ENCODE measurements around the gene PPM1H. TPM values are rescaled to one million over a fixed set of nuclear protein-coding genes. Genes with fewer than 3 reads are reported as not detected.

Gene PPM1H
- total RNA-seq, 2 donors from 2014 or later, result 46.4 to 74.4 TPM

DNA sequence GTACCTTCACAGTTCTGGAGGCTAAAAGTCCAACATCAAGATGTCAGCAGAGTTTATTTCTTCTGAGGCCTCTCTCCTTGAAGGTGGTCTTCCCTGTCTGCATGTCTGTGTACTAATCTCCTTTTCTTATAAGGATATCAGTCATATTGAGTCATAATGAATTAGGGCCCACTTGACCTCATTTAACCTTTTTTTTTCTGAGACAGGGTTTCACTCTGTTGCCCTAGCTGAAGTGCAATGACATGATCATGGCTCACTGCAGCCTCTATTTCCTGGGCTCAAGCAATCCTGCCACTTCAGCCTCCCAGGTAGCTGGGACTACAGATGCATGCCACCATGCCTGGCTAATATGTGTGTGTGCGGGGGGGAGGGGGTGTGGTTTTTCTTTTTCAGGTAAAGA, 41.7 kb downstream of the PPM1H start:
- Mint-ChIP-seq H3K4me3 (no peak overlapping the region), H3K27me3 (ENCODE audit: insufficient read depth) (peaks cover 1% of the 10 kb centered on the region), H3K4me1 (peaks cover 14% of the 10 kb centered on the region), H3K27ac (no peak overlapping the region), H3K36me3 (ENCODE audit: low read depth) (peaks cover 6% of the 10 kb centered on the region), H3K9me3 (peaks cover 4% of the 10 kb centered on the region)
- H3K9ac ChIP-seq (ENCODE audit: extremely low read depth, low read length, poor library complexity, severe bottlenecking), result no peak overlapping the region
- no peaks in the 10 kb centered on the region for H3K4me1 ChIP-seq (ENCODE audit: control insufficient read depth, insufficient read depth, low read length)
- H3K4me3 ChIP-seq (ENCODE audit: low read length), result no peak overlapping the region
- no peak overlapping the region for H3K27ac ChIP-seq (ENCODE audit: low read depth, low read length)
- no peaks in the 10 kb centered on the region for H3K9me3 ChIP-seq (ENCODE audit: control insufficient read depth, low read length)
- 92% methylated on average over 1 of the region's 1 CpG; no CpG with 5 or more reads in 1 of the 2 experiments for WGBS, 2 experiments (ENCODE audit: insufficient coverage in 1 of 2, insufficient read length in 1 of 2)
- no peaks in the 10 kb centered on the region for H3K36me3 ChIP-seq (ENCODE audit: control insufficient read depth, insufficient read depth, low read length)
- no peaks in the 10 kb centered on the region for H3K27me3 ChIP-seq (ENCODE audit: control insufficient read depth, insufficient read depth, low read length, poor library complexity, severe bottlenecking)
- no peak for TF ChIP-seq CTCF (conservative IDR thresholded peaks at IDR 0.05)
- no peak for DNase-seq

GRCh38 chr12:62891805-62892549, 43.0 kb downstream of the PPM1H start:
- Mint-ChIP-seq H3K27ac (no peak overlapping the region), H3K9me3 (peaks cover 4% of the 10 kb centered on the region), H3K4me3 (no peak overlapping the region), H3K27me3 (ENCODE audit: insufficient read depth) (peaks cover 1% of the 10 kb centered on the region), H3K36me3 (ENCODE audit: low read depth) (peaks cover 6% of the 10 kb centered on the region), H3K4me1 (peaks cover 14% of the 10 kb centered on the region)
- DNase-seq, result no peak
- Histone ChIP-seq H3K27me3 (ENCODE audit: control insufficient read depth, insufficient read depth, low read length, poor library complexity, severe bottlenecking) (no peaks in the 10 kb centered on the region), H3K9ac (ENCODE audit: extremely low read depth, low read length, poor library complexity, severe bottlenecking) (no peak overlapping the region), H3K27ac (ENCODE audit: low read depth, low read length) (no peak overlapping the region), H3K4me1 (ENCODE audit: control insufficient read depth, insufficient read depth, low read length) (no peaks in the 10 kb centered on the region), H3K36me3 (ENCODE audit: control insufficient read depth, insufficient read depth, low read length) (no peaks in the 10 kb centered on the region), H3K9me3 (ENCODE audit: control insufficient read depth, low read length) (no peaks in the 10 kb centered on the region), H3K4me3 (ENCODE audit: low read length) (no peak overlapping the region)
- 88 to 92% methylated on average over 3 to 5 of the region's 5 CpGs for WGBS, 2 experiments (ENCODE audit: insufficient coverage in 1 of 2, insufficient read length in 1 of 2)
- TF ChIP-seq CTCF (conservative IDR thresholded peaks at IDR 0.05), result no peak

GRCh38 chr12:62888454-62889110, 46.4 kb downstream of the PPM1H start:
- no peak overlapping the region for H3K4me3 ChIP-seq (ENCODE audit: low read length)
- H3K9me3 ChIP-seq (ENCODE audit: control insufficient read depth, low read length), result no peaks in the 10 kb centered on the region
- no peak for DNase-seq
- H3K9ac ChIP-seq (ENCODE audit: extremely low read depth, low read length, poor library complexity, severe bottlenecking), result no peak overlapping the region
- H3K4me3 Mint-ChIP-seq, result no peak overlapping the region
- H3K27me3 Mint-ChIP-seq (ENCODE audit: insufficient read depth), result peaks cover 1% of the 10 kb centered on the region
- H3K4me1 ChIP-seq (ENCODE audit: control insufficient read depth, insufficient read depth, low read length), result no peaks in the 10 kb centered on the region
- peaks cover 14% of the 10 kb centered on the region for H3K4me1 Mint-ChIP-seq
- peaks cover under 1% of the 10 kb centered on the region for H3K27me3 ChIP-seq (ENCODE audit: control insufficient read depth, insufficient read depth, low read length, poor library complexity, severe bottlenecking)
- no peak overlapping the region for H3K27ac ChIP-seq (ENCODE audit: low read depth, low read length)
- peaks cover 11% of the 10 kb centered on the region for H3K9me3 Mint-ChIP-seq
- WGBS, 2 experiments (ENCODE audit: insufficient coverage in 1 of 2, insufficient read length in 1 of 2), result 94 to 98% methylated on average over 4 to 6 of the region's 6 CpGs
- TF ChIP-seq CTCF (conservative IDR thresholded peaks at IDR 0.05), result no peak
- H3K36me3 Mint-ChIP-seq (ENCODE audit: low read depth), result peaks cover 10% of the 10 kb centered on the region
- H3K36me3 ChIP-seq (ENCODE audit: control insufficient read depth, insufficient read depth, low read length), result no peaks in the 10 kb centered on the region
- no peak overlapping the region for H3K27ac Mint-ChIP-seq

Data from endodermal cell (in vitro differentiated cells).